SU-DHL-6 (cell line): ENCODE results near the gene RGMA.

Experiments used
- EZH2phosphoT487 ChIP-seq: fragments of 200-600 bp; sonication (generic), shearing (Covaris generic); conservative IDR thresholded peaks from 2 replicates; pipeline ENCODE4 v1.6.1; 2018; ENCODE audit warnings: mild to moderate bottlenecking, antibody characterized with exemption, low read length, moderate library complexity, mixed read lengths
- TF ChIP-seq, protein P1 (sequence below): fragments of 200-600 bp; sonication (generic); IDR thresholded peaks from one replicate; pipeline ENCODE4 v1.5.1; 2017; ENCODE audit warnings: antibody characterized with exemption, mild to moderate bottlenecking, low read length, moderate library complexity; ENCODE audit not compliant: insufficient read depth, poor library complexity, severe bottlenecking

DNA sequence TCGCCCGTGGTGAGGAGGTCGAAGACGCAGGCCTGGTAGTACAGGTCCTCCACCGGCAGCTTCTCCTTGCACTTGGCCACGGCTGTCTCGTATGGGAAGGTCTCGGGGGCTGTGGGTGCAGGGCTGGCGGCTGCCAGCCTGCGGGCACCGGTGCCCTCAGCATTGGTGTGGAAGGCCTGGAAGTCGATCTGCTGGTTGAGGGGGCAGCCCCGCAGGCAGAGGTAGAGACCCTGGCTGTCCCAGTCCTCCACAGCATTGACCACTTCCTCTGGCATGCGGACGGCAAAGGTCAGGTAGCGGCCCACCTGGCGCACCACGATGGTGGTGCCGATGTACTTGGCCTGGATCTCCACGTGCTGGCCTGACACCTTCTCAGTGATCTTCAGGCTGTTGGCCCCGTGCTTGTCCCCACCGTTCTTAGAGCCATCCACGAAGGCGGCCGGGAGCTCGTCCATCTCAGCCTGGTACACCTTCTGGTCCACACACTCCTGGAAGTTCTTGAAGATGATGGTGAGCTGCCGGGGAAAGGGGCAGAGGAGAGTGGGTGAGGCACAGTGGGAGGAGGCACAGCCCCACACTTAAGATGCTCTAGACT, 43.7 kb downstream of the RGMA start:
- TF ChIP-seq, protein P1, sequence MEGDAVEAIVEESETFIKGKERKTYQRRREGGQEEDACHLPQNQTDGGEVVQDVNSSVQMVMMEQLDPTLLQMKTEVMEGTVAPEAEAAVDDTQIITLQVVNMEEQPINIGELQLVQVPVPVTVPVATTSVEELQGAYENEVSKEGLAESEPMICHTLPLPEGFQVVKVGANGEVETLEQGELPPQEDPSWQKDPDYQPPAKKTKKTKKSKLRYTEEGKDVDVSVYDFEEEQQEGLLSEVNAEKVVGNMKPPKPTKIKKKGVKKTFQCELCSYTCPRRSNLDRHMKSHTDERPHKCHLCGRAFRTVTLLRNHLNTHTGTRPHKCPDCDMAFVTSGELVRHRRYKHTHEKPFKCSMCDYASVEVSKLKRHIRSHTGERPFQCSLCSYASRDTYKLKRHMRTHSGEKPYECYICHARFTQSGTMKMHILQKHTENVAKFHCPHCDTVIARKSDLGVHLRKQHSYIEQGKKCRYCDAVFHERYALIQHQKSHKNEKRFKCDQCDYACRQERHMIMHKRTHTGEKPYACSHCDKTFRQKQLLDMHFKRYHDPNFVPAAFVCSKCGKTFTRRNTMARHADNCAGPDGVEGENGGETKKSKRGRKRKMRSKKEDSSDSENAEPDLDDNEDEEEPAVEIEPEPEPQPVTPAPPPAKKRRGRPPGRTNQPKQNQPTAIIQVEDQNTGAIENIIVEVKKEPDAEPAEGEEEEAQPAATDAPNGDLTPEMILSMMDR: no peak
- TF ChIP-seq EZH2phosphoT487: no peak
